Measurements from ENCODE around the gene GALNT1.

GRCh38 chr18:35653392-35654135 is 72.0 kb downstream of the GALNT1 start:
- TF ChIP-seq CTCF (conservative IDR thresholded peaks at IDR 0.05 in 1 of 2, IDR thresholded peaks at IDR 0.05 in 1 of 2; ENCODE audit: extremely low read depth in 1 of 2, insufficient read depth in 1 of 2, low read depth in 1 of 2, low read length in 2 of 2) (no peak), EZH2 (IDR thresholded peaks at IDR 0.05; ENCODE audit: borderline replicate concordance, low read length) (no peak)
